GM12865 (cell line): Measurements from ENCODE around the gene SLC2A11.

Source experiments
- DNase-seq: peaks from one replicate; pipeline ENCODE4 v3.0.0; 2010; ENCODE audit warnings: low read depth
- H3K4me3 ChIP-seq: 2 replicates; pipeline ENCODE4 v1.5.1; 2011; ENCODE audit warnings: mild to moderate bottlenecking, low read depth, low read length, control low read depth
- TF ChIP-seq, protein P1 (sequence below): IDR thresholded peaks from 2 replicates; pipeline ENCODE4 v1.5.1; 2011; ENCODE audit warnings: low read length, control low read depth, low read depth, inconsistent platforms; ENCODE audit not compliant: insufficient read depth; ENCODE audit errors: missing control alignments

SLC2A11 gene, protein sequence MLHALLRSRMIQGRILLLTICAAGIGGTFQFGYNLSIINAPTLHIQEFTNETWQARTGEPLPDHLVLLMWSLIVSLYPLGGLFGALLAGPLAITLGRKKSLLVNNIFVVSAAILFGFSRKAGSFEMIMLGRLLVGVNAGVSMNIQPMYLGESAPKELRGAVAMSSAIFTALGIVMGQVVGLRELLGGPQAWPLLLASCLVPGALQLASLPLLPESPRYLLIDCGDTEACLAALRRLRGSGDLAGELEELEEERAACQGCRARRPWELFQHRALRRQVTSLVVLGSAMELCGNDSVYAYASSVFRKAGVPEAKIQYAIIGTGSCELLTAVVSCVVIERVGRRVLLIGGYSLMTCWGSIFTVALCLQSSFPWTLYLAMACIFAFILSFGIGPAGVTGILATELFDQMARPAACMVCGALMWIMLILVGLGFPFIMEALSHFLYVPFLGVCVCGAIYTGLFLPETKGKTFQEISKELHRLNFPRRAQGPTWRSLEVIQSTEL

DNA sequence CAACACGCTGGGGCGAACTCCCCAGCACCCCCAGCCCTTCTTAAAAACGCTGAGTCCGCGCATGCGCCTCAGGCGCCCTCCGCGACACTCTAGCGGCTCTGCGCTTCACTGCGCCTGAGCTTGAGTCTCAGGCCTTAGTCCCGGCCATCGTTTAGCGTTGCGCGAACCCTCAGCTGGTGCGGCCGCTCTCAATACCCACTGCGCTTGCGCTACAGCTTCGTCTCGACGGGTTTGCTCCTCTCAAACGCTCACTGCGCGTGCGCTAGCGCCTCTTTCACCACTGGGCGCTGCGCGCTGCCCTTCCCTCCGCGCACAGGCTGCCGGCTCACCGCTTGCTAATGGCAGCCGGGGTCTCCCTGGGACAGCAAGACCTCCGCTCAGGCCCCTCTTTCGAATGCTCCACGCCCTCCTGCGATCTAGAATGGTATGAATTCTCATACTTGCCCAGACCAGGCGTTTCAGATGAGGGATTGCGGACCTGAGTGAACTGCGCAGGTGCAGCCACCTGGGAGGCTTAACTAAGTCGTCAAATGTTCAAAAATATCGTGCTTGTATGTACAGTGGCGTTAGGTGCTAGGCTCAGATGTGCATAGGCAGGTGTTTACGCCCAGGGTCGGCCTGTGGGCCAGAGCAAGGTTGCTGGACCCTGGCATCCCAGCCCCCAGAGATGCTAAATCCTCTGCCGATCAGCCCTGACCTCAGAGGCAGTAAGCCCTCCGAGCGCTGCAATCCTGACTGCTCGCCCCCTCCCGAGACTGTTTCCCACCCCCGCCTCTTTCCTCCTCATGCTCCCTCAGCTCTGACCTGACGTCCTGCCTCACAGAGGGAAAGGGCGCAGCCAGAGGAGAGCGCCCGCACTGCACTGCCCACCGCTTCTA is at the start of gene SLC2A11:
Gene SLC2A11 (plus strand): TSS at position 270 of the 878 bp plus-strand sequence. CDS start 125 bp downstream, at position 395.
- peak within 1 kb of the TSS; percentile 65 for H3K4me3 ChIP-seq
- peak; percentile 99 for DNase-seq
- TF ChIP-seq, protein P1, sequence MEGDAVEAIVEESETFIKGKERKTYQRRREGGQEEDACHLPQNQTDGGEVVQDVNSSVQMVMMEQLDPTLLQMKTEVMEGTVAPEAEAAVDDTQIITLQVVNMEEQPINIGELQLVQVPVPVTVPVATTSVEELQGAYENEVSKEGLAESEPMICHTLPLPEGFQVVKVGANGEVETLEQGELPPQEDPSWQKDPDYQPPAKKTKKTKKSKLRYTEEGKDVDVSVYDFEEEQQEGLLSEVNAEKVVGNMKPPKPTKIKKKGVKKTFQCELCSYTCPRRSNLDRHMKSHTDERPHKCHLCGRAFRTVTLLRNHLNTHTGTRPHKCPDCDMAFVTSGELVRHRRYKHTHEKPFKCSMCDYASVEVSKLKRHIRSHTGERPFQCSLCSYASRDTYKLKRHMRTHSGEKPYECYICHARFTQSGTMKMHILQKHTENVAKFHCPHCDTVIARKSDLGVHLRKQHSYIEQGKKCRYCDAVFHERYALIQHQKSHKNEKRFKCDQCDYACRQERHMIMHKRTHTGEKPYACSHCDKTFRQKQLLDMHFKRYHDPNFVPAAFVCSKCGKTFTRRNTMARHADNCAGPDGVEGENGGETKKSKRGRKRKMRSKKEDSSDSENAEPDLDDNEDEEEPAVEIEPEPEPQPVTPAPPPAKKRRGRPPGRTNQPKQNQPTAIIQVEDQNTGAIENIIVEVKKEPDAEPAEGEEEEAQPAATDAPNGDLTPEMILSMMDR: no peak

DNA sequence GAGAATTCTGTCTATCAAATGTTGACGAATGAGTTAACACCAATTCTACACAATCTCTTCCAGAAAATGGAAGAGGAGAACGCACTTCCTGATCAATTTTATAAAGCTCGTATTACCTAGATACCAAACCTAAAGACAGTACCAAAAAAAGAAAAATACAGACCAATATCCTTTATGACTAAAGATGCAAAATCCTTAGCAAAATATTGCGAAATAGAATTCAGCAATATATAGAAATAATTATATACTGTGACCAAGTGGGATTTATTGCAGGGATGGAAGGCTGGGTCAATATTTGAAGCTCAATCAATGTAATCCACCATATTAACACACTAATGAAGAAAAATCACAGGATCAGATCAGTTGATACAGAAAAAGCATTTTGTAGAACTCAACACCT is 45.3 kb upstream of the SLC2A11 start:
- DNase-seq: no peak
- TF ChIP-seq, protein P1: no peak
- H3K4me3 ChIP-seq: no peak overlapping the region

DNA sequence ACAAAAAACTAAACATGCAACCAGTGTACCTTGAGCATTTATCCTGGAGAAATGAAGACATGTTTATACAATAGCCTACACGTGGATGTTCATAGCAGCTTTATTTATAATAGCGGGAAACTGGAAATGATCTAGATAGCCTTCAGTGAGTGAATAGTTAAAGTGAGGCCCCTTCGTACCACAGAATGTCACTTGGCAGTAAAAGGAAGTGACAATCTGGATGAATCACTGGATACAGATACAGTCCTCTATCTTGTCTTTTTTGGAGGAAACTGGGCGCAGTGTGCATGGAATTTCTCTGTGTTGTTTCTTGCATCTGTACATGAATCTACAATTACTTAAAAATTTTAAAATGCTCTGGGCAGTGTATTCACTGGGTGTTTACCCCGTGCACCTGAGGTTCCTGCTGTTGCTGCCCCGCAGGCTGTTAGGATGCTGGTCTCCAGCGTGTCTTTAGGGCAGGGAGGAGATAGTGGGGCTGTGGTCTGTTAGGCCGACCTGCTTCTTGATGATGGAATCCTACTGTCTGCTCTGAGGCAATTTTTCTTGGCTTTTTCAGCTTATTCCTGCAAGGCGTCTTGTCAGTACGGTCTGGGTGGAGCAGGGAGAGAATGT is 42.0 kb upstream of the SLC2A11 start:
- DNase-seq: no peak

DNA sequence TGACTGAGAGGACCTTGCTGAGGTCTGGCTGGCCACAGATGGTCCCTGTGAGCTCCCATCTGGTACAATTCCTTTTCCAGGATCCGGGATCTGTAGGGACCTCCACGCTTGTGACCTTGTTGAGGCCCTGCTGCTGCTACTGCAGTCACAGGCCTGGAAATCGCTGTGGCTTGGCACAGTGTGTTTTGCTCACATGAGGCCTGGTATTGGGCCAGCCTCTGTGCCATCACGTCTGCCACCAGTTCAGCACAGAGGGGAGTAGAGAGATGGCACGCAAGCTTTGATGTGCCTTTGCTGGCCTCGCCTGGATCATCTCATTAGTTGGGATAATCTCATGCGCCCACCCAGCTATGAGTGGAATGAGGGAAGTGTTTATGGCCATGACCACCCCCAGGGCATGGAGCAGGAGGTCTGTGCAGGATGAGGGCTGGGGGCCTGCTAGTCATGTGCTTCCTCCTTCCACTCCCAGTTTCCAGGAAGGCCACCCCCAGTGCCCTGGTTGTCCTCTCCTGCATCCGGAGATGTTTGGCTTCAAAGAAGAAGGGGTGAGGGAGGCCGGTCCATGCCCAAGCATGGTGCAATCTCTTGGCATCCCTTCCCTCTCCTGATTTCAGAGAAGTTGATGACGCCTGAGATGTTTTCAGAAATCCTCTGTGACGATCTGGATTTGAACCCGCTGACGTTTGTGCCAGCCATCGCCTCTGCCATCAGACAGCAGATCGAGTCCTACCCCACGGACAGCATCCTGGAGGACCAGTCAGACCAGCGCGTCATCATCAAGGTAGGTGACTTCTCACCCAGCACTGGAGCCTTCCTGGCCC is 41.3 kb upstream of the SLC2A11 start:
- no peak overlapping the region for H3K4me3 ChIP-seq
- TF ChIP-seq, protein P1: no peak
- no peak for DNase-seq

More for the DNA sequence above, 42.0 kb upstream of the SLC2A11 start:
- TF ChIP-seq, protein P1: no peak
- no peak overlapping the region for H3K4me3 ChIP-seq

DNA sequence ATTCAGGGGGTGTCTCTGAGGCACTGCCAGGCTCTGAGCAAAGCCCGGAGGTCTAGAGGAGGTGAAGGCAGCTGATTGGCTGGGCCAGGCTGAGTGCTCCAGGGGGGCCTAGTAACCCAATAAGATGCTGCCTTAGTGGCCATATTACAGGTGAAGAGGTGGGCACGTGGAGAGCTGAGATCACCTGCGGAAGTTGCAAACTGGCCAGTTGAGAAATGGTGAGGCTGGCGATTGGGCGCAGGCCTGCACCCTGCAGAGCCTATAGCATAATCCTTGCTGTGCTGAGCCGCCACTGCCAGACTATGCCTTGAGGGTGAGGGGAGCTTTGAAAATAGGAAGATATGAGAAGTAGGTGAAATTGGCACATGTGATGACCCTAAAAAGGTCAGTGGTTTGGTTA is 40.5 kb upstream of the SLC2A11 start:
- DNase-seq: no peak
- TF ChIP-seq, protein P1: no peak
- no peak overlapping the region for H3K4me3 ChIP-seq

DNA sequence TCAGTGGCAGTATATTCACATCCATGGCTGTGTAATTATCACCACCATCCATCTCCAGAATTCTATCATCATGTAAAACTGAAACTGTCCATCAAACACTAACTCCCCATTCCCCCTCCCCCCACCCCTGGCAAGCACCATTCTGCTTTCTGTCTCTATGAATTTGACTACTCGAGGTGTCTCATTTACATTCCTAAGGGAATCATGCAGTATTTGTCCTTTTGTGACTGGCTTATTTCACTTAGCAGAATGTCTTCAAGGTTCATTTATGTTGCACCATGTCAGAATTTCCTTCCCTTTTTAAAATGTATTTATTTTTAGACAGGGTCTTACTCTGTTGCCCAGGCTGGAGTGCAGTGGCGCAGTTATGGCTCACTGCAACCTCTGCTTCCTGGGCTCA is 39.1 kb upstream of the SLC2A11 start:
- no peak for DNase-seq
- H3K4me3 ChIP-seq: no peak overlapping the region
- TF ChIP-seq, protein P1: no peak
